BJ (cell line): ENCODE data around the gene SF3A2. TPM values are rescaled to one million over a fixed set of nuclear protein-coding genes. Genes with fewer than 3 reads are reported as not detected.

Experiments
- CTCF ChIA-PET: fragments of 350-600 bp; formaldehyde crosslinking; extraction: SDS; loops from one replicate; lab custom pipeline; 2021; ENCODE audit warnings: antibody characterized with exemption, inconsistent platforms; lab: Yijun Ruan, JAX
- POLR2A ChIA-PET: fragments of 300-600 bp; sonication (Branson Sonifier 250); formaldehyde crosslinking; extraction: SDS; loops from one replicate; lab custom pipeline; 2021; ENCODE audit warnings: antibody characterized with exemption; lab: Charles Lee
- DNase-seq: peaks from one replicate; pipeline ENCODE4 v3.0.0-alpha.2; 2011; ENCODE audit warnings: low read depth
- H3K27me3 ChIP-seq: 2 replicates; pipeline ENCODE4 v1.6.0; 2011; ENCODE audit warnings: low read length; ENCODE audit not compliant: control insufficient read depth, insufficient read depth
- H3K36me3 ChIP-seq: 2 replicates; pipeline ENCODE4 v1.5.1; 2011; ENCODE audit warnings: low read length; ENCODE audit not compliant: control insufficient read depth, insufficient read depth
- H3K4me3 ChIP-seq: 2 replicates; pipeline ENCODE4 v1.5.1; 2011; ENCODE audit warnings: low read depth, mild to moderate bottlenecking, control low read depth, low read length
- CTCF ChIP-seq: IDR thresholded peaks from 2 replicates; pipeline ENCODE4 v1.5.1; 2011; ENCODE audit warnings: low read depth, mild to moderate bottlenecking, control low read depth, inconsistent platforms, low read length, moderate library complexity; ENCODE audit not compliant: insufficient read depth
- polyA plus RNA-seq: library from polyadenylated mRNA; depleted of rRNA; stranded (reverse); fragments of >200 nt; gene quantifications from 2 replicates; pipeline ENCODE4 v1.2.3, GENCODE V29; 2011

SF3A2 gene
- polyA plus RNA-seq, 1 experiment, result 12.2 TPM

- Histone ChIP-seq H3K4me3 (no peak overlapping the region), H3K36me3 (peaks cover 44% of the 10 kb centered on the region), H3K27me3 (no peaks in the 10 kb centered on the region)
- TF ChIP-seq CTCF, result no peak
- ChIA-PET POLR2A (no interaction called here), CTCF (no interaction called here)
- no peak for DNase-seq
Measured at GRCh38 chr19:2191456-2192310, 44.9 kb upstream of the SF3A2 start.

GRCh38 chr19:2192862-2193261 lies 43.8 kb upstream of the SF3A2 start:
- H3K4me3 ChIP-seq, result no peak overlapping the region
- no peaks in the 10 kb centered on the region for H3K27me3 ChIP-seq
- no peak for DNase-seq
- ChIA-PET POLR2A (no interaction called here), CTCF (no interaction called here)
- TF ChIP-seq CTCF, result no peak
- H3K36me3 ChIP-seq, result peaks cover 47% of the 10 kb centered on the region

GRCh38 chr19:2193807-2194206 lies 42.8 kb upstream of the SF3A2 start:
- TF ChIP-seq CTCF, result no peak
- no peaks in the 10 kb centered on the region for H3K27me3 ChIP-seq
- no peak overlapping the region for H3K4me3 ChIP-seq
- ChIA-PET CTCF (no interaction called here), POLR2A (no interaction called here)
- H3K36me3 ChIP-seq, result peaks cover 48% of the 10 kb centered on the region
- no peak for DNase-seq

GRCh38 chr19:2194513-2195078 lies 42.0 kb upstream of the SF3A2 start:
- no peaks in the 10 kb centered on the region for H3K27me3 ChIP-seq
- no peak for TF ChIP-seq CTCF
- no peak for DNase-seq
- POLR2A ChIA-PET, result no interaction called here
- CTCF ChIA-PET, result no interaction called here
- no peak overlapping the region for H3K4me3 ChIP-seq
- H3K36me3 ChIP-seq, result peaks cover 45% of the 10 kb centered on the region

GRCh38 chr19:2195361-2195760 lies 41.3 kb upstream of the SF3A2 start:
- ChIA-PET POLR2A (no interaction called here), CTCF (no interaction called here)
- no peak for TF ChIP-seq CTCF
- Histone ChIP-seq H3K27me3 (no peaks in the 10 kb centered on the region), H3K36me3 (peaks cover 47% of the 10 kb centered on the region), H3K4me3 (no peak overlapping the region)
- DNase-seq, result no peak
